Spinal cord (tissue), 10 donors: ENCODE data around the gene TBCE. TPM values are rescaled to one million over a fixed set of nuclear protein-coding genes. Genes with fewer than 3 reads are reported as not detected.

ENCODE experiments used
- DNase-seq, 6 donors: peaks; one replicate each; pipeline versions ENCODE4 v3.0.0 to v3.0.0-alpha.2; 2013 to 2015; ENCODE audit warnings: low spot score in 6 of 6, low read depth in 4 of 6
- H3K27ac ChIP-seq: one replicate; pipeline ENCODE4 v1.5.1; 2013; ENCODE audit warnings: low read depth, low read length, control low read depth
- H3K27me3 ChIP-seq: one replicate; pipeline ENCODE4 v1.6.1; 2013; ENCODE audit warnings: low read length; ENCODE audit not compliant: control insufficient read depth, insufficient read depth
- H3K36me3 ChIP-seq: one replicate; pipeline ENCODE4 v1.6.1; 2013; ENCODE audit warnings: low read length; ENCODE audit not compliant: control insufficient read depth, insufficient read depth
- H3K4me1 ChIP-seq: one replicate; pipeline ENCODE4 v1.6.1; 2013; ENCODE audit warnings: low read length; ENCODE audit not compliant: control insufficient read depth, insufficient read depth
- H3K4me3 ChIP-seq: one replicate; pipeline ENCODE4 v1.5.1; 2013; ENCODE audit warnings: low read depth, low read length, control low read depth
- H3K9me3 ChIP-seq: one replicate; pipeline ENCODE4 v1.6.1; 2013; ENCODE audit warnings: low read length; ENCODE audit not compliant: control insufficient read depth, insufficient read depth
- WGBS: methylation state at CpG from one replicate; pipeline ENCODE4 v1.1.5; 2013; ENCODE audit warnings: missing lambda C conversion rate; ENCODE audit not compliant: insufficient coverage; 5-methylcytosine and 5-hydroxymethylcytosine counted together
- polyA plus RNA-seq, 2 donors: library from polyadenylated mRNA; unstranded; fragments of 120-200 nt; gene quantifications; one replicate each; pipeline ENCODE4 v1.2.1, GENCODE V29; 2013; ENCODE audit not compliant: insufficient read length in 2 of 2
- small RNA-seq: library from RNA; depleted of rRNA; stranded (forward); fragments of <200 nt; gene quantifications from one replicate; pipeline ENCODE3, GENCODE V24; 2014; ENCODE audit warnings: low replicate concordance
- total RNA-seq, 2 donors: library from RNA; depleted of rRNA in 1 of 2; stranded (reverse); fragments of 120-200 nt in 1 of 2; fragments of >200 nt in 1 of 2; gene quantifications; one replicate each; pipeline versions ENCODE4 v1.2.3 to v1.2.4, GENCODE V29; 2013 to 2014
- donor health status: healthy.

TBCE gene
- total and polyA plus RNA-seq, 4 donors = 29.6 to 51.5 (median 41.5) TPM

GRCh38 chr1:235486321-235486720, 119.1 kb downstream of the TBCE start:
- Histone ChIP-seq H3K4me1 (no peaks in the 10 kb centered on the region), H3K27me3 (no peaks in the 10 kb centered on the region), H3K4me3 (no peak overlapping the region), H3K36me3 (peaks cover 12% of the 10 kb centered on the region), H3K27ac (no peak overlapping the region), H3K9me3 (peaks cover 7% of the 10 kb centered on the region)
- WGBS = 100% methylated on average over 3 of the region's 5 CpGs
- DNase-seq = no peak

- Histone ChIP-seq H3K27me3 (no peaks in the 10 kb centered on the region), H3K4me1 (no peaks in the 10 kb centered on the region), H3K9me3 (no peaks in the 10 kb centered on the region), H3K27ac (no peak overlapping the region), H3K4me3 (no peak overlapping the region), H3K36me3 (peaks cover 20% of the 10 kb centered on the region)
- DNase-seq = no peak
- 92% methylated on average over 1 of the region's 3 CpGs for WGBS
These were observed 124.4 kb downstream of the TBCE start for GRCh38 chr1:235491644-235492043.

- Histone ChIP-seq H3K27me3 (no peaks in the 10 kb centered on the region), H3K4me1 (no peaks in the 10 kb centered on the region), H3K27ac (no peak overlapping the region), H3K4me3 (no peak overlapping the region), H3K36me3 (peaks cover 16% of the 10 kb centered on the region), H3K9me3 (no peaks in the 10 kb centered on the region)
- 96% methylated on average over 4 of the region's 9 CpGs for WGBS
- no peak for DNase-seq
These were observed 127.3 kb downstream of the TBCE start for GRCh38 chr1:235494531-235494930.

- Histone ChIP-seq H3K4me1 (no peaks in the 10 kb centered on the region), H3K27ac (no peak overlapping the region), H3K36me3 (peaks cover 16% of the 10 kb centered on the region), H3K4me3 (no peak overlapping the region), H3K27me3 (no peaks in the 10 kb centered on the region), H3K9me3 (no peaks in the 10 kb centered on the region)
- no CpG with 5 or more reads among the region's 5 CpGs for WGBS
- no peak for DNase-seq
These were observed 127.8 kb downstream of the TBCE start for GRCh38 chr1:235495030-235495429.

- no CpG with 5 or more reads among the region's 2 CpGs for WGBS
- no peaks in the 10 kb centered on the region for H3K9me3 ChIP-seq
- H3K36me3 ChIP-seq = peaks cover 16% of the 10 kb centered on the region
- H3K27me3 ChIP-seq = no peaks in the 10 kb centered on the region
- H3K27ac ChIP-seq = no peak overlapping the region
- no peaks in the 10 kb centered on the region for H3K4me1 ChIP-seq
- no peak overlapping the region for H3K4me3 ChIP-seq
- no peak for DNase-seq
These were observed 128.3 kb downstream of the TBCE start for GRCh38 chr1:235495551-235495950.

GRCh38 chr1:235500971-235501540, 133.8 kb downstream of the TBCE start:
- no peaks in the 10 kb centered on the region for H3K9me3 ChIP-seq
- no peaks in the 10 kb centered on the region for H3K36me3 ChIP-seq
- H3K27me3 ChIP-seq = no peaks in the 10 kb centered on the region
- 98% methylated on average over 4 of the region's 5 CpGs for WGBS
- H3K27ac ChIP-seq = no peak overlapping the region
- no peak overlapping the region for H3K4me3 ChIP-seq
- DNase-seq = no peak
- H3K4me1 ChIP-seq = peaks cover 15% of the 10 kb centered on the region

Small RNAs within 50 kb of the gene (small RNA-seq; reads per million reads assigned to genes)
- gene AL391994.1 (not detected), gene RPS21P1 (not detected)

Other genes starting within 250 kb of the TBCE start
- gene TOMM20, start 238.6 kb upstream of the TBCE start, total RNA-seq = 100 to 1,000 TPM in 1 of 2 donors, 10 to 100 TPM in 1; 87.4 to 164 TPM
- 100 to 1,000 TPM; 159 to 180 TPM for gene TOMM20, start 238.6 kb upstream of the TBCE start, polyA plus RNA-seq
- 10 to 100 TPM; 60.6 to 70.1 TPM for gene RBM34, start 206.2 kb upstream of the TBCE start, total RNA-seq
- 10 to 100 TPM; 76.2 to 88.6 TPM for gene RBM34, start 206.2 kb upstream of the TBCE start, polyA plus RNA-seq
- gene ARID4B, start 39.2 kb upstream of the TBCE start, total RNA-seq = 10 to 100 TPM; 48.4 to 68.0 TPM
- 10 to 100 TPM; 30.9 to 42.0 TPM for gene ARID4B, start 39.2 kb upstream of the TBCE start, polyA plus RNA-seq
- 10 to 100 TPM; 42.7 to 45.8 TPM for gene GGPS1, start 38.9 kb upstream of the TBCE start, total RNA-seq
- gene GGPS1, start 38.9 kb upstream of the TBCE start, polyA plus RNA-seq = 10 to 100 TPM; 66.1 to 73.8 TPM
- gene B3GALNT2, start 137.0 kb downstream of the TBCE start, total RNA-seq = 10 to 100 TPM; 26.7 to 31.1 TPM
- gene B3GALNT2, start 137.0 kb downstream of the TBCE start, polyA plus RNA-seq = 10 to 100 TPM; 10.1 to 16.1 TPM